GM23338 (cell line): Measurements from ENCODE around the gene DRD2.

Experiments used
- CREB1 ChIP-seq: fragments of 250-450 bp; sonication (Bioruptor Pico); IDR thresholded peaks from 2 replicates; pipeline ENCODE4 v1.5.0; 2020; ENCODE audit warnings: low read depth, mild to moderate bottlenecking, moderate library complexity
- EZH2 ChIP-seq: fragments of 200-600 bp; sonication (generic); IDR thresholded peaks from one replicate; pipeline ENCODE4 v1.8.0; 2017; ENCODE audit warnings: antibody characterized with exemption, mild to moderate bottlenecking, low read depth; ENCODE audit not compliant: unreplicated experiment
- POLR2AphosphoS5 ChIP-seq: IDR thresholded peaks from 2 replicates; pipeline ENCODE4 v1.6.1; 2016; ENCODE audit warnings: antibody characterized with exemption, low read depth
- TF ChIP-seq, protein P1 (sequence below), 2 experiments: fragments of 200-600 bp in 1 of 2; sonication (generic) in 1 of 2; conservative IDR thresholded peaks; 2 replicates each; pipeline versions ENCODE4 v1.5.1 to v1.6.1; 2016 to 2017; ENCODE audit warnings: antibody characterized with exemption in 2 of 2, low read depth in 2 of 2, mild to moderate bottlenecking in 2 of 2, moderate library complexity in 1 of 2

DNA sequence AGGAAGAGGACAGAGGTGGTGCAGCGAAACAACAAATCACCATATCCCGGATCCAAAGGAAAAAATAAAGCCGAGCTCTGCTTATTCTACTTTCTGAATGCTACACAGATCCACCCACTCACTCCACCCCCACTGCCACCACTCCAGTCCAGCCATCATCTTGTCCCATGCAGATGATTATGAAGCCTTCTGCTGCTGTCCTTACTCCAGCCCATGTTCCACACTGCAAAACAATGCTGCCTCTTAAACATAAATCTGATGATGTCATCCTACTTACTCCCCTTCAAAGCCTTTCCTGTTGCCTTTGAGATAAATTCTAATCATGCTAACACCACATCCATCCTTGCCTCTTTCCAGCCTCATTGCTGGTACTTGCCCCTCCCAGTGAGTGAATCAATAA, 6.5 kb upstream of the DRD2 start:
- TF ChIP-seq, protein P1, sequence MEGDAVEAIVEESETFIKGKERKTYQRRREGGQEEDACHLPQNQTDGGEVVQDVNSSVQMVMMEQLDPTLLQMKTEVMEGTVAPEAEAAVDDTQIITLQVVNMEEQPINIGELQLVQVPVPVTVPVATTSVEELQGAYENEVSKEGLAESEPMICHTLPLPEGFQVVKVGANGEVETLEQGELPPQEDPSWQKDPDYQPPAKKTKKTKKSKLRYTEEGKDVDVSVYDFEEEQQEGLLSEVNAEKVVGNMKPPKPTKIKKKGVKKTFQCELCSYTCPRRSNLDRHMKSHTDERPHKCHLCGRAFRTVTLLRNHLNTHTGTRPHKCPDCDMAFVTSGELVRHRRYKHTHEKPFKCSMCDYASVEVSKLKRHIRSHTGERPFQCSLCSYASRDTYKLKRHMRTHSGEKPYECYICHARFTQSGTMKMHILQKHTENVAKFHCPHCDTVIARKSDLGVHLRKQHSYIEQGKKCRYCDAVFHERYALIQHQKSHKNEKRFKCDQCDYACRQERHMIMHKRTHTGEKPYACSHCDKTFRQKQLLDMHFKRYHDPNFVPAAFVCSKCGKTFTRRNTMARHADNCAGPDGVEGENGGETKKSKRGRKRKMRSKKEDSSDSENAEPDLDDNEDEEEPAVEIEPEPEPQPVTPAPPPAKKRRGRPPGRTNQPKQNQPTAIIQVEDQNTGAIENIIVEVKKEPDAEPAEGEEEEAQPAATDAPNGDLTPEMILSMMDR (conservative IDR thresholded peaks at IDR 0.05; ENCODE audit: low read depth in 2 of 2), result no peak
- no peak for TF ChIP-seq EZH2
- TF ChIP-seq CREB1 (CRISPR knock-in tag), result no peak
- TF ChIP-seq POLR2AphosphoS5, result no peak
